Caco-2 (cell line): ENCODE data around the gene ZFYVE9. TPM values are rescaled to one million over a fixed set of nuclear protein-coding genes. Genes with fewer than 3 reads are reported as not detected.

Source experiments
- BruUV-seq: library from RNA; stranded (reverse); fragments of 400-500 nt; replicated peaks from 2 replicates; lab custom pipeline; 2021; lab: Mats Ljungman, UMichigan
- CTCF ChIA-PET: fragments of 300-600 bp; sonication (Branson Sonifier 250); formaldehyde crosslinking; loops from one replicate; lab custom pipeline; 2022; ENCODE audit warnings: antibody characterized with exemption; lab: Charles Lee
- POLR2A ChIA-PET: fragments of 300-600 bp; sonication (Branson Sonifier 250); formaldehyde crosslinking; loops from one replicate; lab custom pipeline; 2022; ENCODE audit warnings: antibody characterized with exemption; lab: Charles Lee
- DNase-seq, 2 experiments: peaks; one replicate each; pipeline versions ENCODE4 v3.0.0 to v3.0.0-alpha.2; 2020 to 2022
- H3K27me3 ChIP-seq: replicated peaks from 2 replicates; pipeline ENCODE4 v1.6.0; 2011; ENCODE audit warnings: low read length; ENCODE audit not compliant: control insufficient read depth, insufficient read depth
- H3K36me3 ChIP-seq: 2 replicates; pipeline ENCODE4 v1.5.1; 2011; ENCODE audit warnings: low read length; ENCODE audit not compliant: control insufficient read depth, insufficient read depth
- H3K4me1 ChIP-seq: fragments of 250-450 bp; sonication (Bioruptor Pico); 2 replicates; pipeline ENCODE4 v1.5.1; 2020; ENCODE audit warnings: mild to moderate bottlenecking
- H3K4me3 ChIP-seq: 2 replicates; pipeline ENCODE4 v1.5.1; 2011; ENCODE audit warnings: low read depth, mild to moderate bottlenecking, control low read depth, low read length
- H3K9me3 ChIP-seq: fragments of 250-450 bp; sonication (Bioruptor Pico); 2 replicates; pipeline ENCODE4 v1.5.1; 2020; ENCODE audit warnings: mild to moderate bottlenecking, moderate library complexity
- H3K27ac Mint-ChIP-seq: one replicate; pipeline ENCODE4 v1.8.0; 2022; ENCODE audit warnings: mixed read lengths; ENCODE audit not compliant: unreplicated experiment
- H3K27me3 Mint-ChIP-seq: one replicate; pipeline ENCODE4 v1.8.0; 2022; ENCODE audit warnings: mixed read lengths; ENCODE audit not compliant: insufficient read depth, unreplicated experiment
- H3K36me3 Mint-ChIP-seq: one replicate; pipeline ENCODE4 v1.8.0; 2022; ENCODE audit warnings: mild to moderate bottlenecking, mixed read lengths; ENCODE audit not compliant: insufficient read depth, unreplicated experiment
- H3K4me1 Mint-ChIP-seq: one replicate; pipeline ENCODE4 v1.8.0; 2022; ENCODE audit warnings: low read depth, mixed read lengths; ENCODE audit not compliant: unreplicated experiment
- H3K4me3 Mint-ChIP-seq: one replicate; pipeline ENCODE4 v1.8.0; 2022; ENCODE audit warnings: mild to moderate bottlenecking, moderate library complexity, mixed read lengths; ENCODE audit not compliant: unreplicated experiment
- H3K9me3 Mint-ChIP-seq: one replicate; pipeline ENCODE4 v1.8.0; 2022; ENCODE audit warnings: mixed read lengths; ENCODE audit not compliant: unreplicated experiment
- intact Hi-C: fragments of 100-400 bp; cut with micrococcal nuclease; formaldehyde crosslinking; loops from one replicate; pipeline ENCODE4 v1.10.0; 2022; ENCODE audit not compliant: unreplicated experiment
- total RNA-seq: library from RNA; stranded (reverse); gene quantifications from 2 replicates; pipeline ENCODE4 v1.2.3, GENCODE V29; 2022
- TF ChIP-seq, protein P1 (sequence below), 2 experiments: fragments of 200-600 bp in 1 of 2; IDR thresholded peaks; 1 replicate in 1 of 2; 2 replicates in 1 of 2; pipeline versions ENCODE4 v1.5.1 to v1.8.0; 2011 to 2022; ENCODE audit warnings: antibody characterized with exemption in 1 of 2, control low read depth in 1 of 2, inconsistent platforms in 1 of 2, low read depth in 1 of 2, low read length in 1 of 2, mild to moderate bottlenecking in 1 of 2, moderate library complexity in 1 of 2; ENCODE audit not compliant: insufficient read depth in 1 of 2, severe bottlenecking in 1 of 2, unreplicated experiment in 1 of 2

ZFYVE9 gene
- total RNA-seq, 1 experiment from 2014 or later = 18.4 TPM

DNA sequence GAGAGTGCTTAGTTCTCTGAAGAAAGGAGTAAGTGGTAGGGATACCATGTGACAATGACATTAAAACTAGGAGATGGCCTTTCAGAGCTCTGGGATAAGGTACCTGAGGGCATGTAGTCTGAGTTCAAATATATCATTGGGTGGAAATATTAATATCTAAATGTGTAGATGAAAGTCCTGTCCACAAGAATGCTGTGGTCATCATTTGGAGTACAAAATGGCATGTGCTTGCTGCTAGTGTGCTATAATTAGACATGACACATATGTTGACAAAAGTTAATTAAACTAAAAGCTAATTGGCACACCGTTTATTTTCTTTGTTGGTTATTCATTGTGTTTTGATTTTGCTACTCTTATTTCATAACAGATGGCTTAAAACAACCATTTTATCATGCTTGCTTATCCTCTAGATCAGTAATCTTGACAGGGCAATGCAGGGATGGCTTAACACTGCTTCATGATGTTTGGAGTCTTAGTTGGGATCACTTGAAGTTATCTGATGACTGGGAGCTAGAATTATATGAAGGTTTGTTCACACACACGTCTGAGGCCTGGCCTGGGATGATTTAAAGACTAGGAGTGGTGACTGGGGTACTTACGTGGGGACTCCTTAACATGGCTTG, 193.1 kb downstream of the ZFYVE9 start:
- intact Hi-C loops = no loop called here
- ChIA-PET POLR2A (no interaction called here), CTCF (no interaction called here)
- Mint-ChIP-seq H3K9me3 (no peaks in the 10 kb centered on the region), H3K4me3 (no peak overlapping the region), H3K27ac (no peak overlapping the region), H3K27me3 (no peaks in the 10 kb centered on the region), H3K4me1 (no peaks in the 10 kb centered on the region), H3K36me3 (no peaks in the 10 kb centered on the region)
- no peaks in the 10 kb centered on the region for H3K4me1 ChIP-seq
- H3K36me3 ChIP-seq = no peaks in the 10 kb centered on the region
- H3K4me3 ChIP-seq = no peak overlapping the region
- H3K27me3 ChIP-seq = no peaks in the 10 kb centered on the region
- no peak for DNase-seq
- no peaks in the 10 kb centered on the region for H3K9me3 ChIP-seq
- BruUV-seq = no TSS peak
- TF ChIP-seq, protein P1, sequence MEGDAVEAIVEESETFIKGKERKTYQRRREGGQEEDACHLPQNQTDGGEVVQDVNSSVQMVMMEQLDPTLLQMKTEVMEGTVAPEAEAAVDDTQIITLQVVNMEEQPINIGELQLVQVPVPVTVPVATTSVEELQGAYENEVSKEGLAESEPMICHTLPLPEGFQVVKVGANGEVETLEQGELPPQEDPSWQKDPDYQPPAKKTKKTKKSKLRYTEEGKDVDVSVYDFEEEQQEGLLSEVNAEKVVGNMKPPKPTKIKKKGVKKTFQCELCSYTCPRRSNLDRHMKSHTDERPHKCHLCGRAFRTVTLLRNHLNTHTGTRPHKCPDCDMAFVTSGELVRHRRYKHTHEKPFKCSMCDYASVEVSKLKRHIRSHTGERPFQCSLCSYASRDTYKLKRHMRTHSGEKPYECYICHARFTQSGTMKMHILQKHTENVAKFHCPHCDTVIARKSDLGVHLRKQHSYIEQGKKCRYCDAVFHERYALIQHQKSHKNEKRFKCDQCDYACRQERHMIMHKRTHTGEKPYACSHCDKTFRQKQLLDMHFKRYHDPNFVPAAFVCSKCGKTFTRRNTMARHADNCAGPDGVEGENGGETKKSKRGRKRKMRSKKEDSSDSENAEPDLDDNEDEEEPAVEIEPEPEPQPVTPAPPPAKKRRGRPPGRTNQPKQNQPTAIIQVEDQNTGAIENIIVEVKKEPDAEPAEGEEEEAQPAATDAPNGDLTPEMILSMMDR (IDR thresholded peaks at IDR 0.05; ENCODE audit: insufficient read depth in 1 of 2, low read depth in 1 of 2, low read length in 1 of 2, severe bottlenecking in 1 of 2, unreplicated experiment in 1 of 2) = no peak

- H3K9me3 ChIP-seq = no peaks in the 10 kb centered on the region
- H3K27me3 ChIP-seq = no peaks in the 10 kb centered on the region
- no TSS peak for BruUV-seq
- H3K4me1 ChIP-seq = no peaks in the 10 kb centered on the region
- ChIA-PET CTCF (no interaction called here), POLR2A (no interaction called here)
- no peaks in the 10 kb centered on the region for H3K27me3 Mint-ChIP-seq
- no peaks in the 10 kb centered on the region for H3K9me3 Mint-ChIP-seq
- no peak overlapping the region for H3K27ac Mint-ChIP-seq
- intact Hi-C loops = no loop called here
- H3K4me1 Mint-ChIP-seq = no peaks in the 10 kb centered on the region
- no peak overlapping the region for H3K4me3 Mint-ChIP-seq
- no peak for DNase-seq
- H3K4me3 ChIP-seq = no peak overlapping the region
- H3K36me3 ChIP-seq = no peaks in the 10 kb centered on the region
- no peaks in the 10 kb centered on the region for H3K36me3 Mint-ChIP-seq
- TF ChIP-seq, protein P1 (IDR thresholded peaks at IDR 0.05; ENCODE audit: insufficient read depth in 1 of 2, low read depth in 1 of 2, low read length in 1 of 2, severe bottlenecking in 1 of 2, unreplicated experiment in 1 of 2) = no peak
Observed at GRCh38 chr1:52337439-52337838, 195.6 kb downstream of the ZFYVE9 start.

- BruUV-seq = no TSS peak
Observed at GRCh38 chr1:52341655-52342260, 199.9 kb downstream of the ZFYVE9 start.

More at GRCh38 chr1:52341655-52342260, 199.9 kb downstream of the ZFYVE9 start:
- POLR2A ChIA-PET = no interaction called here
- no peak overlapping the region for H3K4me3 Mint-ChIP-seq
- H3K27me3 Mint-ChIP-seq = no peaks in the 10 kb centered on the region
- H3K36me3 Mint-ChIP-seq = peaks cover under 1% of the 10 kb centered on the region
- no peaks in the 10 kb centered on the region for H3K9me3 Mint-ChIP-seq
- H3K27ac Mint-ChIP-seq = no peak overlapping the region
- H3K4me3 ChIP-seq = no peak overlapping the region
- no peaks in the 10 kb centered on the region for H3K4me1 Mint-ChIP-seq
- H3K4me1 ChIP-seq = no peaks in the 10 kb centered on the region
- H3K36me3 ChIP-seq = no peaks in the 10 kb centered on the region
- no peaks in the 10 kb centered on the region for H3K9me3 ChIP-seq
- intact Hi-C loops = no loop called here
- CTCF ChIA-PET = interaction anchor here (0.6 kb wide), 1 partner anchor 41 kb away, joined by 3 read pairs; no protein-coding TSS in a partner anchor
- no peaks in the 10 kb centered on the region for H3K27me3 ChIP-seq
- no peak for DNase-seq
- TF ChIP-seq, protein P1 (IDR thresholded peaks at IDR 0.05; ENCODE audit: insufficient read depth in 1 of 2, low read depth in 1 of 2, low read length in 1 of 2, severe bottlenecking in 1 of 2, unreplicated experiment in 1 of 2) = no peak
